HEK293T (cell line): ENCODE results near the gene CHADL.

Experiments used
- ARNT ChIP-seq: fragments of 450-650 bp; IDR thresholded peaks from 2 replicates; pipeline ENCODE4 v1.6.1; 2017; ENCODE audit warnings: mild to moderate bottlenecking
- BHLHE40 ChIP-seq: fragments of 450-650 bp; IDR thresholded peaks from 2 replicates; pipeline ENCODE4 v1.6.1; 2016; ENCODE audit warnings: mild to moderate bottlenecking, moderate library complexity, borderline replicate concordance
- CTBP1 ChIP-seq: fragments of 450-650 bp; IDR thresholded peaks from 2 replicates; pipeline ENCODE4 v1.6.1; 2016; ENCODE audit warnings: borderline replicate concordance
- ELF4 ChIP-seq: fragments of 450-650 bp; IDR thresholded peaks from 2 replicates; pipeline ENCODE4 v1.6.1; 2017; ENCODE audit warnings: antibody characterized with exemption
- FOXA1 ChIP-seq: fragments of 450-650 bp; IDR thresholded peaks from 2 replicates; pipeline ENCODE4 v1.6.1; 2016; ENCODE audit warnings: mild to moderate bottlenecking
- FOXK2 ChIP-seq: fragments of 450-650 bp; IDR thresholded peaks from 2 replicates; pipeline ENCODE4 v1.6.1; 2016; ENCODE audit warnings: mild to moderate bottlenecking
- FOXM1 ChIP-seq: fragments of 450-650 bp; IDR thresholded peaks from 2 replicates; pipeline ENCODE4 v1.6.1; 2017; ENCODE audit warnings: mild to moderate bottlenecking, borderline replicate concordance
- HDGF ChIP-seq: fragments of 450-650 bp; IDR thresholded peaks from 2 replicates; pipeline ENCODE4 v1.6.1; 2017; ENCODE audit warnings: antibody characterized with exemption, borderline replicate concordance
- NFRKB ChIP-seq: fragments of 450-650 bp; IDR thresholded peaks from 2 replicates; pipeline ENCODE4 v1.6.1; 2016; ENCODE audit warnings: mild to moderate bottlenecking, moderate library complexity
- PKNOX1 ChIP-seq: fragments of 450-650 bp; IDR thresholded peaks from 2 replicates; pipeline ENCODE4 v1.6.1; 2016
- SP1 ChIP-seq: fragments of 450-650 bp; IDR thresholded peaks from 2 replicates; pipeline ENCODE4 v1.6.1; 2017
- SUZ12 ChIP-seq: fragments of 450-650 bp; IDR thresholded peaks from 2 replicates; pipeline ENCODE4 v1.6.1; 2016; ENCODE audit warnings: mild to moderate bottlenecking
- TARDBP ChIP-seq: fragments of 450-650 bp; IDR thresholded peaks from 2 replicates; pipeline ENCODE4 v1.6.1; 2016
- ZNF384 ChIP-seq: fragments of 450-650 bp; IDR thresholded peaks from 2 replicates; pipeline ENCODE4 v1.6.1; 2016

GRCh38 chr22:41226723-41227655 lies 13.7 kb downstream of the CHADL start:
- TF ChIP-seq ARNT (no peak), PKNOX1 (no peak), TARDBP (no peak), ELF4 (no peak), BHLHE40 (no peak), SP1 (no peak), ZNF384 (no peak), FOXA1 (no peak), NFRKB (no peak), CTBP1 (no peak), FOXK2 (no peak), HDGF (no peak), SUZ12 (no peak), FOXM1 (no peak)
